GM23338 (cell line): ENCODE results near the gene CEACAM21. TPM values are rescaled to one million over a fixed set of nuclear protein-coding genes. Genes with fewer than 3 reads are reported as not detected.

Source experiments
- ATAC-seq: fragments of 200-7000 bp; cut with Tn5 transposase; 3 replicates; pipeline ENCODE4 v1.9.1; 2020
- DNase-seq: peaks from one replicate; pipeline ENCODE4 v3.0.0-alpha.2; 2015; ENCODE audit warnings: low spot score
- H2AFZ ChIP-seq: fragments of 200-600 bp; sonication (generic); 2 replicates; pipeline ENCODE4 v1.8.0; 2016; ENCODE audit warnings: antibody characterized with exemption, mild to moderate bottlenecking, moderate library complexity
- H3F3A ChIP-seq: fragments of 200-600 bp; sonication (generic); replicated peaks from 2 replicates; pipeline ENCODE4 v1.8.0; 2017; ENCODE audit warnings: antibody characterized with exemption, mixed run types, low read depth
- H3K27ac ChIP-seq: fragments of 200-600 bp; sonication (generic); 2 replicates; pipeline ENCODE4 v1.6.1; 2016; ENCODE audit warnings: low read depth
- H3K27me3 ChIP-seq: fragments of 200-600 bp; sonication (generic); 2 replicates; pipeline ENCODE4 v1.8.0; 2016; ENCODE audit warnings: mild to moderate bottlenecking, mixed run types, moderate library complexity; ENCODE audit not compliant: insufficient read depth
- H3K36me3 ChIP-seq: fragments of 200-600 bp; sonication (generic); 2 replicates; pipeline ENCODE4 v1.8.0; 2016; ENCODE audit warnings: mild to moderate bottlenecking; ENCODE audit not compliant: insufficient read depth
- H3K4me1 ChIP-seq: fragments of 200-600 bp; sonication (generic); 2 replicates; pipeline ENCODE4 v1.8.0; 2016; ENCODE audit warnings: mild to moderate bottlenecking, moderate library complexity; ENCODE audit not compliant: insufficient read depth
- H3K4me2 ChIP-seq: fragments of 200-600 bp; sonication (generic); 2 replicates; pipeline ENCODE4 v1.7.1; 2017; ENCODE audit warnings: mixed run types
- H3K4me3 ChIP-seq: fragments of 200-600 bp; sonication (generic); 2 replicates; pipeline ENCODE4 v1.6.1; 2016; ENCODE audit warnings: mixed run types
- H3K79me2 ChIP-seq: fragments of 200-600 bp; sonication (generic); replicated peaks from 2 replicates; pipeline ENCODE4 v1.8.0; 2017; ENCODE audit warnings: mild to moderate bottlenecking; ENCODE audit not compliant: insufficient read depth
- H3K9me2 ChIP-seq: fragments of 200-600 bp; sonication (generic); 2 replicates; pipeline ENCODE4 v1.8.0; 2017; ENCODE audit not compliant: insufficient read depth
- H4K20me1 ChIP-seq: fragments of 200-600 bp; sonication (generic); replicated peaks from 2 replicates; pipeline ENCODE4 v1.8.0; 2017; ENCODE audit warnings: mild to moderate bottlenecking; ENCODE audit not compliant: insufficient read depth
- H3K27ac Mint-ChIP-seq: 2 replicates; pipeline ENCODE4 v1.8.0; 2020; ENCODE audit warnings: inconsistent platforms, mild to moderate bottlenecking, moderate library complexity, mixed read lengths
- H3K27me3 Mint-ChIP-seq: 3 replicates; pipeline ENCODE4 v1.8.0; 2022; ENCODE audit warnings: low read depth, mild to moderate bottlenecking, moderate library complexity, mixed read lengths, inconsistent platforms; ENCODE audit not compliant: insufficient read depth, poor library complexity
- H3K36me3 Mint-ChIP-seq: 3 replicates; pipeline ENCODE4 v1.8.0; 2021; ENCODE audit warnings: low read depth, mild to moderate bottlenecking, inconsistent platforms, moderate library complexity, mixed read lengths
- H3K4me1 Mint-ChIP-seq: 3 replicates; pipeline ENCODE4 v1.8.0; 2020; ENCODE audit warnings: mild to moderate bottlenecking, inconsistent platforms, mixed read lengths
- H3K4me3 Mint-ChIP-seq: 3 replicates; pipeline ENCODE4 v1.8.0; 2021; ENCODE audit warnings: moderate library complexity, mild to moderate bottlenecking, inconsistent platforms, mixed read lengths
- H3K9me3 Mint-ChIP-seq: 3 replicates; pipeline ENCODE4 v1.8.0; 2020; ENCODE audit warnings: moderate library complexity, mild to moderate bottlenecking, inconsistent platforms, mixed read lengths
- CREB1 ChIP-seq: fragments of 250-450 bp; sonication (Bioruptor Pico); IDR thresholded peaks from 2 replicates; pipeline ENCODE4 v1.5.0; 2020; ENCODE audit warnings: low read depth, mild to moderate bottlenecking, moderate library complexity
- CTCF ChIP-seq, 2 experiments: fragments of 200-600 bp in 1 of 2; sonication (generic) in 1 of 2; conservative IDR thresholded peaks; 2 replicates each; pipeline versions ENCODE4 v1.5.1 to v1.6.1; 2016 to 2017; ENCODE audit warnings: antibody characterized with exemption in 2 of 2, low read depth in 2 of 2, mild to moderate bottlenecking in 2 of 2, moderate library complexity in 1 of 2
- ETS1 ChIP-seq: IDR thresholded peaks from 2 replicates; pipeline ENCODE4 v1.6.1; 2016; ENCODE audit warnings: antibody characterized with exemption
- EZH2 ChIP-seq: fragments of 200-600 bp; sonication (generic); IDR thresholded peaks from one replicate; pipeline ENCODE4 v1.8.0; 2017; ENCODE audit warnings: antibody characterized with exemption, mild to moderate bottlenecking, low read depth; ENCODE audit not compliant: unreplicated experiment
- NANOG ChIP-seq: IDR thresholded peaks from 2 replicates; pipeline ENCODE4 v1.6.1; 2016; ENCODE audit warnings: antibody characterized with exemption, borderline replicate concordance
- REST ChIP-seq: IDR thresholded peaks from one replicate; pipeline ENCODE4 v1.6.1; 2018; ENCODE audit warnings: antibody characterized with exemption; ENCODE audit not compliant: unreplicated experiment
- STAT1 ChIP-seq: IDR thresholded peaks from one replicate; pipeline ENCODE4 v1.6.1; 2016; ENCODE audit warnings: antibody characterized with exemption; ENCODE audit not compliant: unreplicated experiment
- ZNF114 ChIP-seq: fragments of 250-450 bp; sonication (Bioruptor Pico); IDR thresholded peaks from 2 replicates; pipeline ENCODE4 v1.5.0; 2020; ENCODE audit warnings: mild to moderate bottlenecking, moderate library complexity
- ZNF331 ChIP-seq: fragments of 250-450 bp; sonication (Bioruptor Pico); IDR thresholded peaks from 2 replicates; pipeline ENCODE4 v1.5.0; 2020; ENCODE audit warnings: low read depth, mild to moderate bottlenecking, moderate library complexity
- polyA plus RNA-seq: library from polyadenylated mRNA; unstranded; fragments of >200 nt; fragmentation: Nextera tagmentation; extraction: Ambion mirVana; gene quantifications from 2 replicates; pipeline ENCODE4 v1.2.1, GENCODE V29; 2016
- total RNA-seq: library from RNA; depleted of rRNA; stranded (reverse); fragments of >200 nt; shearing (Covaris generic); gene quantifications from 2 replicates; pipeline ENCODE4 v1.2.3, GENCODE V29; 2014

The CEACAM21 gene
- total and polyA plus RNA-seq, 2 experiments from 2014 or later: not detected

- Histone ChIP-seq H3K79me2 (no peaks in the 10 kb centered on the region), H3K27me3 (no peaks in the 10 kb centered on the region), H3K27ac (no peak overlapping the region), H2AFZ (no peak overlapping the region; the same call in 1 of the 2 replicates), H3K36me3 (no peaks in the 10 kb centered on the region), H3K4me3 (no peak overlapping the region), H3F3A (no peaks in the 10 kb centered on the region), H3K4me1 (no peaks in the 10 kb centered on the region), H3K4me2 (no peak overlapping the region), H3K9me2 (no peaks in the 10 kb centered on the region), H4K20me1 (no peaks in the 10 kb centered on the region)
- no peaks in the 10 kb centered on the region for H3K36me3 Mint-ChIP-seq
- ATAC-seq (peak; percentile 59), DNase-seq (peak; percentile 74)
- no peak overlapping the region for H3K27ac Mint-ChIP-seq
- H3K4me3 Mint-ChIP-seq: no peak overlapping the region
- H3K27me3 Mint-ChIP-seq: peaks cover 5% of the 10 kb centered on the region
- no peak for TF ChIP-seq NANOG
- peak; percentile 62 to 88 for TF ChIP-seq CTCF (conservative IDR thresholded peaks at IDR 0.05; ENCODE audit: low read depth in 2 of 2)
- peaks cover 3% of the 10 kb centered on the region; the same call in 1 of the 3 replicates for H3K9me3 Mint-ChIP-seq
- H3K4me1 Mint-ChIP-seq: no peaks in the 10 kb centered on the region; the same call in 1 of the 3 replicates
Measured at GRCh38 chr19:41537789-41538188, 38.2 kb upstream of the CEACAM21 start.

GRCh38 chr19:41540041-41540695 is 35.8 kb upstream of the CEACAM21 start:
- ATAC-seq (no peak), DNase-seq (no peak)
- no peaks in the 10 kb centered on the region; the same call in 2 of the 3 replicates for H3K4me1 Mint-ChIP-seq
- Histone ChIP-seq H3K4me3 (no peak overlapping the region), H3F3A (no peaks in the 10 kb centered on the region), H3K27ac (no peak overlapping the region), H3K79me2 (no peaks in the 10 kb centered on the region), H4K20me1 (no peaks in the 10 kb centered on the region), H2AFZ (no peak overlapping the region; the same call in 1 of the 2 replicates), H3K36me3 (no peaks in the 10 kb centered on the region), H3K9me2 (no peaks in the 10 kb centered on the region), H3K4me1 (no peaks in the 10 kb centered on the region), H3K27me3 (no peaks in the 10 kb centered on the region), H3K4me2 (no peak overlapping the region)
- H3K27ac Mint-ChIP-seq: no peak overlapping the region
- peaks cover 2% of the 10 kb centered on the region for H3K27me3 Mint-ChIP-seq
- no peaks in the 10 kb centered on the region for H3K36me3 Mint-ChIP-seq
- H3K9me3 Mint-ChIP-seq: peaks cover 3% of the 10 kb centered on the region; the same call in 1 of the 3 replicates
- no peak overlapping the region for H3K4me3 Mint-ChIP-seq
- TF ChIP-seq REST (no peak), NANOG (no peak), STAT1 (no peak), ZNF331 (CRISPR knock-in tag) (no peak), CREB1 (CRISPR knock-in tag) (no peak), ZNF114 (CRISPR knock-in tag) (no peak), EZH2 (no peak), ETS1 (no peak)
